ENCODE data around the gene RAD9A.
A peak's percentile ranks its signal among the peaks of the same experiment; 100 is the strongest.

RAD9A gene

GRCh38 chr11:67391304-67392182 lies at the start of gene RAD9A:
TSS of gene RAD9A (plus strand) at chr11:67391986. CDS start at chr11:67392045, 59 bp downstream.
- peak; percentile 97 for DNase-seq (ENCODE audit: low spot score)
- peak; percentile 74 for FAIRE-seq

GRCh38 chr11:67344264-67344663 lies 47.5 kb upstream of the RAD9A start:
- DNase-seq (ENCODE audit: low spot score) (no peak), FAIRE-seq (no peak)

- DNase-seq (ENCODE audit: low spot score) (no peak), FAIRE-seq (no peak)
Measured at GRCh38 chr11:67345247-67345919, 46.4 kb upstream of the RAD9A start.

GRCh38 chr11:67345920-67346819 lies 45.6 kb upstream of the RAD9A start:
- DNase-seq (ENCODE audit: low spot score) = no peak
- FAIRE-seq = no peak

- DNase-seq (ENCODE audit: low spot score) (no peak), FAIRE-seq (no peak)
Measured at GRCh38 chr11:67347964-67348749, 43.6 kb upstream of the RAD9A start.

- DNase-seq (ENCODE audit: low spot score) (no peak), FAIRE-seq (no peak)
Measured at GRCh38 chr11:67349036-67349435, 42.8 kb upstream of the RAD9A start.

- no peak for DNase-seq (ENCODE audit: low spot score)
- FAIRE-seq = no peak
Measured at GRCh38 chr11:67349457-67349856, 42.3 kb upstream of the RAD9A start.

- DNase-seq (ENCODE audit: low spot score) (no peak), FAIRE-seq (no peak)
Measured at GRCh38 chr11:67349928-67350465, 41.8 kb upstream of the RAD9A start.

GRCh38 chr11:67351275-67352005 lies 40.3 kb upstream of the RAD9A start:
- FAIRE-seq (no peak), DNase-seq (ENCODE audit: low spot score) (peak; percentile 88)

GRCh38 chr11:67352546-67353316 lies 39.1 kb upstream of the RAD9A start:
- DNase-seq (ENCODE audit: low spot score) (no peak), FAIRE-seq (no peak)

- DNase-seq (ENCODE audit: low spot score) (peak; percentile 97), FAIRE-seq (no peak)
Measured at GRCh38 chr11:67353317-67354074, 38.3 kb upstream of the RAD9A start, which contains the start of gene POLD4. TSS of gene POLD4 (minus strand) at chr11:67353546. CDS start at chr11:67353399, 147 bp downstream.

- FAIRE-seq = no peak
Measured at GRCh38 chr11:67354075-67355022, 37.4 kb upstream of the RAD9A start.

GRCh38 chr11:67355023-67355793 lies 36.6 kb upstream of the RAD9A start:
- DNase-seq (ENCODE audit: low spot score) = no peak
- FAIRE-seq = no peak

More at GRCh38 chr11:67354075-67355022, 37.4 kb upstream of the RAD9A start:
- DNase-seq (ENCODE audit: low spot score) = peak; percentile 84

GRCh38 chr11:67355794-67356386 lies 35.9 kb upstream of the RAD9A start:
- FAIRE-seq = no peak
- DNase-seq (ENCODE audit: low spot score) = no peak

- no peak for DNase-seq (ENCODE audit: low spot score)
- FAIRE-seq = no peak
Measured at GRCh38 chr11:67356387-67356863, 35.4 kb upstream of the RAD9A start.

Data from urothelium cell line (cell line).